Measurements from ENCODE around the gene PCDHGA10.

- no peak for TF ChIP-seq PHF8 (conservative IDR thresholded peaks at IDR 0.05; ENCODE audit: low read depth, low read length)
- TF ChIP-seq BRCA1 (IDR thresholded peaks at IDR 0.05; ENCODE audit: low read depth, low read length), result no peak
- no peak for TF ChIP-seq KDM5A (IDR thresholded peaks at IDR 0.05; ENCODE audit: low read length)
- TF ChIP-seq CTCF (IDR thresholded peaks at IDR 0.05; ENCODE audit: control extremely low read depth in 1 of 3, insufficient read depth in 1 of 3, low read depth in 1 of 3, low read length in 3 of 3), result peak; percentile 59 to 77 (median 75)
- TF ChIP-seq EZH2 (IDR thresholded peaks at IDR 0.05; ENCODE audit: low read depth, low read length, severe bottlenecking), result no peak
- TF ChIP-seq CBX5 (IDR thresholded peaks at IDR 0.05; ENCODE audit: low read depth, low read length), result no peak
These were observed 8.2 kb downstream of the PCDHGA10 start, which contains the start of gene PCDHGA11 for GRCh38 chr5:141420855-141421488.
